Testis (tissue), 2 donors: ENCODE measurements around the gene SIN3B.

ENCODE experiments used
- CTCF ChIP-seq, 3 experiments: fragments of 450-650 bp in 2 of 3; fragments of 200-600 bp in 1 of 3; sonication (generic) in 1 of 3; IDR thresholded peaks; one replicate each; pipeline ENCODE4 v1.5.1; 2016 to 2019; ENCODE audit warnings: antibody characterized with exemption in 3 of 3, mild to moderate bottlenecking in 2 of 3, moderate library complexity in 1 of 3
- POLR2A ChIP-seq: fragments of 450-650 bp; IDR thresholded peaks from one replicate; pipeline ENCODE4 v1.6.1; 2017; ENCODE audit warnings: antibody characterized with exemption, mild to moderate bottlenecking, moderate library complexity

GRCh38 chr19:16915135-16915534, 85.9 kb downstream of the SIN3B start:
- TF ChIP-seq POLR2A (no peak), CTCF (IDR thresholded peaks at IDR 0.05) (no peak)
